GM12878 (cell line): ENCODE results near the gene WDR26. TPM values are rescaled to one million over a fixed set of nuclear protein-coding genes. Genes with fewer than 3 reads are reported as not detected.

Experiments used
- BACH1 ChIP-seq: fragments of 450-650 bp; IDR thresholded peaks from 2 replicates; pipeline ENCODE4 v1.6.1; 2017; ENCODE audit warnings: mild to moderate bottlenecking, borderline replicate concordance
- BCL11A ChIP-seq: IDR thresholded peaks from 2 replicates; pipeline ENCODE4 v1.6.1; 2011; ENCODE audit warnings: low read depth, low read length
- BCLAF1 ChIP-seq: fragments of 450-650 bp; IDR thresholded peaks from 2 replicates; pipeline ENCODE4 v1.6.1; 2017; ENCODE audit warnings: antibody characterized with exemption, mild to moderate bottlenecking, moderate library complexity
- BHLHE40 ChIP-seq, 2 experiments: fragments of 450-650 bp in 1 of 2; IDR thresholded peaks; 2 replicates each; pipeline ENCODE4 v1.6.1; 2011 to 2017; ENCODE audit warnings: low read depth in 2 of 2, borderline replicate concordance in 1 of 2, improper control_type of control experiment in 1 of 2, low read length in 1 of 2, mild to moderate bottlenecking in 1 of 2
- CBFB ChIP-seq: IDR thresholded peaks from 2 replicates; pipeline ENCODE4 v1.6.1; 2016; ENCODE audit warnings: antibody characterized with exemption, low read depth
- CHD4 ChIP-seq: fragments of 200-600 bp; sonication (generic); IDR thresholded peaks from 2 replicates; pipeline ENCODE4 v1.6.1; 2016; ENCODE audit warnings: mild to moderate bottlenecking
- E4F1 ChIP-seq: fragments of 450-650 bp; IDR thresholded peaks from 2 replicates; pipeline ENCODE4 v1.6.1; 2018; ENCODE audit warnings: borderline replicate concordance, mild to moderate bottlenecking; ENCODE audit not compliant: partially characterized antibody
- ELK1 ChIP-seq: IDR thresholded peaks from 2 replicates; pipeline ENCODE4 v1.6.1; 2012; ENCODE audit warnings: low read depth, low read length, improper control_type of control experiment
- ETV6 ChIP-seq, 2 experiments: fragments of 450-650 bp in 1 of 2; IDR thresholded peaks in 1 of 2; conservative IDR thresholded peaks in 1 of 2; 2 replicates each; pipeline ENCODE4 v1.6.1; 2014; ENCODE audit warnings: antibody characterized with exemption in 1 of 2, borderline replicate concordance in 1 of 2, low read depth in 1 of 2, mild to moderate bottlenecking in 1 of 2, moderate library complexity in 1 of 2
- FOS ChIP-seq: IDR thresholded peaks from 3 replicates; pipeline ENCODE4 v1.6.1; 2011; ENCODE audit warnings: borderline replicate concordance; ENCODE audit not compliant: insufficient read length; ENCODE audit errors: extremely low read depth
- IRF4 ChIP-seq: IDR thresholded peaks from 2 replicates; pipeline ENCODE4 v1.6.1; 2011; ENCODE audit warnings: low read depth, low read length
- MAX ChIP-seq: IDR thresholded peaks from 2 replicates; pipeline ENCODE4 v1.6.1; 2012; ENCODE audit warnings: low read depth, low read length, improper control_type of control experiment
- MYB ChIP-seq: fragments of 150-350 bp; IDR thresholded peaks from 2 replicates; pipeline ENCODE4 v1.6.1; 2014; ENCODE audit warnings: mild to moderate bottlenecking, low read depth, low read length, borderline replicate concordance
- NRF1 ChIP-seq: conservative IDR thresholded peaks from 2 replicates; pipeline ENCODE4 v1.6.1; 2011; ENCODE audit warnings: mild to moderate bottlenecking, low read depth, low read length, improper control_type of control experiment
- POU2F2 ChIP-seq: IDR thresholded peaks from 3 replicates; pipeline ENCODE4 v1.6.1; 2011; ENCODE audit warnings: low read depth, mild to moderate bottlenecking, low read length, borderline replicate concordance
- SIN3A ChIP-seq: IDR thresholded peaks from 2 replicates; pipeline ENCODE4 v1.6.1; 2012; ENCODE audit warnings: low read depth, low read length, improper control_type of control experiment
- SREBF2 ChIP-seq: IDR thresholded peaks from 2 replicates; pipeline ENCODE4 v1.6.1; 2012; ENCODE audit warnings: mild to moderate bottlenecking, low read length
- STAT1 ChIP-seq: fragments of 450-650 bp; conservative IDR thresholded peaks from 2 replicates; pipeline ENCODE4 v1.6.1; 2014; ENCODE audit warnings: antibody characterized with exemption, mild to moderate bottlenecking
- TBL1XR1 ChIP-seq: IDR thresholded peaks from 2 replicates; pipeline ENCODE4 v1.6.1; 2012; ENCODE audit warnings: low read depth, low read length, improper control_type of control experiment
- YY1 ChIP-seq: IDR thresholded peaks from 2 replicates; pipeline ENCODE4 v1.6.1; 2011; ENCODE audit warnings: low read depth, mild to moderate bottlenecking, low read length
- ZNF217 ChIP-seq: fragments of 450-650 bp; IDR thresholded peaks from 2 replicates; pipeline ENCODE4 v1.6.1; 2017; ENCODE audit warnings: antibody characterized with exemption, mild to moderate bottlenecking
- ZSCAN29 ChIP-seq: fragments of 450-650 bp; IDR thresholded peaks from 2 replicates; pipeline ENCODE4 v1.6.1; 2017; ENCODE audit warnings: mild to moderate bottlenecking, moderate library complexity
- polyA plus RNA-seq, 11 experiments: library from polyadenylated mRNA; depleted of rRNA in 4 of 11; unstranded in 6 of 11; stranded (reverse) in 5 of 11; fragments of >200 nt; fragmentation: Nextera tagmentation in 4 of 11; fragmentation: Illumina TruSeq in 1 of 11; extraction: Ambion mirVana in 4 of 11; extraction: Trizol in 1 of 11; gene quantifications; 1 replicate in 1 of 11; 2 replicates in 10 of 11; pipeline versions ENCODE4 v1.2.1 to v1.2.3, GENCODE V29; 2011 to 2016; ENCODE audit warnings: inconsistent platforms in 2 of 11, missing spikeins in 2 of 11, low read depth in 1 of 11
- total RNA-seq, 4 experiments: library from RNA; depleted of rRNA in 3 of 4; stranded (reverse); fragments of >200 nt in 3 of 4; fragmentation: Illumina TruSeq in 1 of 4; extraction: Trizol in 1 of 4; gene quantifications; 2 replicates each; pipeline versions ENCODE4 v1.2.1 to v1.2.3, GENCODE V29; 2013 to 2021

Gene WDR26
- total and polyA plus RNA-seq, 10 of the 15 experiments (the other 5 are each of a cell fraction or from before 2014, with no cell fraction given) = 6.6 to 47.0 (median 24.4) TPM

GRCh38 chr1:224380003-224380402, 54.6 kb downstream of the WDR26 start (continued):
- TF ChIP-seq IRF4 (0 out of 2 replicates have a peak, but pooled peaks have one; percentile 13), BACH1 (no peak), ZNF217 (no peak), SIN3A (no peak), SREBF2 (no peak), ELK1 (no peak), NRF1 (no peak), POU2F2 (peak; percentile 60; the same call in 1 of the 3 replicates), MAX (no peak), BCLAF1 (no peak), YY1 (no peak), BHLHE40 (IDR thresholded peaks at IDR 0.05; ENCODE audit: borderline replicate concordance in 1 of 2, low read depth in 2 of 2, low read length in 1 of 2) (peak in 1 of 2 experiments; percentile 41; a peak in 1 of 4 replicates), TBL1XR1 (peak; percentile 83), CBFB (peak; percentile 82), STAT1 (no peak), MYB (no peak), CHD4 (no peak), ZSCAN29 (no peak), BCL11A (peak; percentile 82; the same call in 1 of the 2 replicates), FOS (no peak), E4F1 (no peak), ETV6 (conservative IDR thresholded peaks at IDR 0.05 in 1 of 2, IDR thresholded peaks at IDR 0.05 in 1 of 2; ENCODE audit: borderline replicate concordance in 1 of 2, low read depth in 1 of 2) (no peak)
